Measurements from ENCODE around the gene CFAP69.

Gene CFAP69, protein sequence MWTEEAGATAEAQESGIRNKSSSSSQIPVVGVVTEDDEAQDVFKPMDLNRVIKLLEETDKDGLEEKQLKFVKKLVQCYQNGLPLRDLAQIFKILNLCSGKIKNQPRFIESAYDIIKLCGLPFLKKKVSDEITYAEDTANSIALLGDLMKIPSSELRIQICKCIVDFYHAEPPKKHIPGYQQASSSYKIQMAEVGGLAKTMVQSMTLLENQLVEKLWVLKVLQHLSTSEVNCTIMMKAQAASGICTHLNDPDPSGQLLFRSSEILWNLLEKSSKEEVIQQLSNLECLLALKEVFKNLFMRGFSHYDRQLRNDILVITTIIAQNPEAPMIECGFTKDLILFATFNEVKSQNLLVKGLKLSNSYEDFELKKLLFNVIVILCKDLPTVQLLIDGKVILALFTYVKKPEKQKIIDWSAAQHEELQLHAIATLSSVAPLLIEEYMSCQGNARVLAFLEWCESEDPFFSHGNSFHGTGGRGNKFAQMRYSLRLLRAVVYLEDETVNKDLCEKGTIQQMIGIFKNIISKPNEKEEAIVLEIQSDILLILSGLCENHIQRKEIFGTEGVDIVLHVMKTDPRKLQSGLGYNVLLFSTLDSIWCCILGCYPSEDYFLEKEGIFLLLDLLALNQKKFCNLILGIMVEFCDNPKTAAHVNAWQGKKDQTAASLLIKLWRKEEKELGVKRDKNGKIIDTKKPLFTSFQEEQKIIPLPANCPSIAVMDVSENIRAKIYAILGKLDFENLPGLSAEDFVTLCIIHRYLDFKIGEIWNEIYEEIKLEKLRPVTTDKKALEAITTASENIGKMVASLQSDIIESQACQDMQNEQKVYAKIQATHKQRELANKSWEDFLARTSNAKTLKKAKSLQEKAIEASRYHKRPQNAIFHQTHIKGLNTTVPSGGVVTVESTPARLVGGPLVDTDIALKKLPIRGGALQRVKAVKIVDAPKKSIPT

DNA sequence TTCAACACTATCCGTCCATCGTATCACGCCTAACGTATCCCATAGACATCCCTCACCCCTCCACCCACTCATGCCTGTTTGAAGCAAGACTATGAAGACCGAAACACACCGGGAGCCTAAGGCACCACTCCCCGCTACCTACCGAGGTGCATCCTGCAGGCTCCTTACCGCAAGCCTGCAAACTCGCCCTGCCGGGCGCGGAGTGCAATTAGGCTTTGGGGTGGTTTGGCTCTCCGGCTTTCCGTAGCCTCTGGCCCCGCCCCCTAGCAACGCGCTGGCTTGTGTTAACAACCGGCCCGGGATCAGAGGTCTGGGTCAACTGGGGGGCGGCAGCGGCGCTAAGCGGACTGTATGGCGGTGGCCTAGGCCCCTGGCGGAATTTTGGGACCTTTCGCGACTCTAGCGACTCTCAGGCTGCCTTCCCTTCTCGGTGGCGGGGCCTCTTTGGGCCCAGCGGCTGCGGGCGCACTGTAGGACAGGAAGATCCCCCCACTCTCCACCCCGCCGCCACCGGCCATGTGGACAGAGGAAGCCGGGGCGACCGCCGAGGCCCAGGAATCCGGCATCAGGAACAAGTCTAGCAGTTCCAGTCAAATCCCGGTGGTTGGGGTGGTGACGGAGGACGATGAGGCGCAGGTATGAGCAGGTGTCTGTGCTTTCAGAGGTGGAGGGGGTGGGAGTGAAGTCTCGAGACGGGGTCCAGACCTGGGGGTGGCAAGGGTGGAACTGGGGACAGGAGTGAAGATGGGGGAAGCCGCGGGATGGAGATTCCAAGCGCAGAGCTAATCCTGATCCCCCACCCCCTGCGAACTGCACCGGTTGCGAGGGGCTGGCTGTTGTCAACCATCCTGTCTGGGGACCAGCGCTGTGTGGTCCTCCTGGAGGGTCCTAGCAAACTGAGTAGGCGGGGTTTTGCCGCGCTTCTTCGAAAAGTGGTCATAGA is at the start of gene CFAP69:
CFAP69 (plus strand) TSS at position 266 of the 943 bp plus-strand sequence; CDS start at position 517, 251 bp downstream.
- DNase-seq (ENCODE audit: insufficient read length, low spot score) (peak; percentile 70), FAIRE-seq (no peak)
- peak; percentile 43; the same call in 1 of the 2 replicates for TF ChIP-seq POLR2A (IDR thresholded peaks at IDR 0.05; ENCODE audit: low read depth, low read length)

DNA sequence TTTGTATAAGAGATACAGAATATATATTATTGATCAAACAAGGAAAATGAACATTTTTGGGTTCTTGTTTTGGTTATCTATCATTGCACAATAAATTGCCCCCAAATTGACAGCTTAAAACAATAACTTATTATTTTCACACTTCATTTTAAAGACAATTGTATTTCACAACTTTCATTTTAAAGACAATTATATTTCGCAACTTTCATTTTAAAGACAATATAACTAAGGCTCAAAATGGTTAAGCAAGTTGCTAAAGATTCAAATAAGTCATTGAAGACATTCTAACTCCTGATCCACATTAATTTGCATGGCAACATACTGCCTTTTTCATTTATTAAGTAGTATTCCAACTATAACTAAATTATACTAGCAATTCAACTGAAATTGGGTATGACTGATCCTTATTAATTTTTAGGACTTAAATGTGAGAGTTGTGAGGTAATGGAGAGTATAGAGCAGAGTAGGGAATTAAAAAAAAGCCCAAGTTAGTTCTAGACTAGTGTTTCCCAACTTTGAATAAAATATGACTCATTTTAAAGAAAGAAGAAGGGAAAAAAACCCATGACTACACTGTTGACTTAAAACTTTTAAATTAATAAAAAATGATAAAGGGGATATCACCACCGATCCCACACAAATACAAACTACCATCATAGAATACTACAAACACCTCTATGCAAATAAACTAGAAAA is 43.3 kb upstream of the CFAP69 start:
- no peak for TF ChIP-seq POLR2A (IDR thresholded peaks at IDR 0.05; ENCODE audit: low read depth, low read length)
- no peak for FAIRE-seq
- DNase-seq (ENCODE audit: insufficient read length, low spot score): no peak

DNA sequence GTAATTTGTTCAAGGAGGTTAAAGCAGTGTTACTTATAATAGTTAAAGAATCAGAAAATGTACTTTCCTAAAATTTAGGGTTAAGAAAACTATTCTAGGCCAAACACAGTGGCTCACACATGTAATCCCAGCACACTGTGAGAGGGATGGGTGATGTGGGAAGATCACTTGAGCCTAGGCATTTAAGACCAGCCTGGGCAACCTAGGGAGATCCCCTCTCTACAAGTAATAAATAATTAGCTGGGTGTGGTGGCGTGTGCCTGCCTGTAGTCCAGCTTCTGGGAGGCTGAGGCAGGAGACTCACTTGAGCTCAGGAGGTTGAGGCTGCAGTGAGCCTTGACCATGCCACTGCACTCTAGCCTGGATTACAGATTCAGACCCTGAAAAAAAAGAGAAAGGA is 37.0 kb upstream of the CFAP69 start:
- DNase-seq (ENCODE audit: insufficient read length, low spot score): no peak
- no peak for FAIRE-seq
- no peak for TF ChIP-seq POLR2A (IDR thresholded peaks at IDR 0.05; ENCODE audit: low read depth, low read length)

DNA sequence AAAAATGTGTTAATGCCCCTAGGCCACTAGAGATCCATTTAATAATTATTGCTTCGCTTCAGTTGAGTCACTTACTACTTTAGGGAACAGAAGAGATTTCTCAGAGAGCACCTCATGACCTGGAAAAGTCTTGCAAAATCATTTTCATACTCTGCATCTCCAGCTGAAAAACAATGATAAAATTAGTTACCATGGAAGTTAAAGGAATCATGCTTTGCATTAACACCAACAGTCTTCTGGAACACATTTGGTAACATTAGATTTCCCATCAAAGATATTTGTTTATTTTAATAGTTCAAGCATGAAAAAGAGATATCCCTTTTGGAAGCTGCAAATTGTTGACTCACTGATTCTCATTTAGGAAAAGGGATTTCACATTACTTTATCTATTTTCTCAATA is 35.2 kb upstream of the CFAP69 start:
- no peak for TF ChIP-seq POLR2A (IDR thresholded peaks at IDR 0.05; ENCODE audit: low read depth, low read length)
- DNase-seq (ENCODE audit: insufficient read length, low spot score) (no peak), FAIRE-seq (no peak)

DNA sequence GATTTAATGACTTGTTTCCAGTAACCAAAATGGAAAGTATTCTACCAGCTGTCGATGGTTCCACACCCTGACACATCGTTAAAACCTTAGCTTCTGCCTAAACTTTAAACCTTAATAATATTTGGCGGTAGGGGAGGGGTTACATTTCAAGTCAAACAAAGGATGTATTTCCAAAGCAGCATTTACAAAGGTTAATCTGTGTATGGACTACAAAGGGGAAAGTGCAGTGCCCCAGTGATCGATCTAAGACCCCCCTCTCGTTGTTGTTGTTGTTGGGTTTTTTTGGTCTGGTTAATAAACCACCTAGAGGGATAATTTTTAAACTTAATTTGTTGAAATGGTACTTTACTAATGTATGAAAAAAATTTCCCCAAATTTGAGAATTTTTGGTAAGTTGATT is 34.5 kb upstream of the CFAP69 start:
- no peak for TF ChIP-seq POLR2A (IDR thresholded peaks at IDR 0.05; ENCODE audit: low read depth, low read length)
- FAIRE-seq (no peak), DNase-seq (ENCODE audit: insufficient read length, low spot score) (no peak)

DNA sequence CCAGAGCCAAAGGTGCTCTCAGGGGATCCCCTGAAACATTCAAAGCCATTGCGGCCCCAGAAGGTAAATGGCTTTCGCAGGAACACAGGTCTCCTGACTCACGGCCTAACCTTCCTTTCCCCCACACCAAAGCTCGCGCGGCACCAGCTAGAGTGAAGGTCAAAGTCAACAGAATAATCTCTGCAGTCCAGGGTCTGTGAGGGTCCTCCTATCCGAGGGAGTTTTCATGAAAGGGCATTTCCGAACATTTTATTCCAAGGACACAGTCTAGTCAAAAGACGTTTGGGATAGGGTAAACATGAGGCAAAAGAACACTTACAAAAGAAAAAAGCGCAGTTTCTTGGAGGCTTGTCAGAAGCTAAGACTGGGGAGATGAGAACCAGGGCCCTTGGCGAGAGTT is 34.0 kb upstream of the CFAP69 start:
- DNase-seq (ENCODE audit: insufficient read length, low spot score): no peak
- no peak for FAIRE-seq
- TF ChIP-seq POLR2A (IDR thresholded peaks at IDR 0.05; ENCODE audit: low read depth, low read length): no peak

DNA sequence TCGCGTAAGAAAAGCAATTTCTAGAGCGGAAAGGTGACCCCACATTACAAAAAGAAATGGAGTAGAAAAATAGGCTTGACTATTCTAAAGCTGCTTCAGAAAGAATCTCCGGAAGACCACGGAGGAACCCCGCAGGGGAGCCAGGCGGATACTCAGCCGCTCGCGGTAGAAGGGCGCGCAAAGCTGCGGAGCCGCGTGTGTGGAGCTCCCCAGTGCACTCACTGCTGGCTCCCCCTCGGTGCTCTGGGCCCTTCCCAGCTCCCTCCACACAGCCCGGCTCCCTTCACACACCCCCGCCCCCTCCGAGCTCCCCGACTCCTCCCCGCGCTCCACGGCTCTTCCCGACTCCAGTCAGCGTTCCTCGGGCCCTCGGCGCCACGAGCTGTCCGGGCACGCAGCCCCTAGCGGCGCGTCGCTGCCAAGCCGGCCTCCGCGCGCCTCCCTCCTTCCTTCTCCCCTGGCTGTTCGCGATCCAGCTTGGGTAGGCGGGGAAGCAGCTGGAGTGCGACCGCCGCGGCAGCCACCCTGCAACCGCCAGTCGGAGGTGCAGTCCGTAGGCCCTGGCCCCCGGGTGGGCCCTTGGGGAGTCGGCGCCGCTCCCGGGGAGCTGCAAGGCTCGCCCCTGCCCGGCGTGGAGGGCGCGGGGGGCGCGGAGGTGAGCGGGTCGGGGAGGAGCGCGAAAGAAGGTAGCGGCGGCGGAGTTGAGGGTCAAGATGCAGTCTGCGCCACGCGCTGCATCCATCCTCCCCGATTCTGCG is 33.4 kb upstream of the CFAP69 start, which contains the start of gene STEAP2:
STEAP2 (plus strand) TSS at position 350 of the 758 bp plus-strand sequence. CDS start 13,343 bp downstream, outside the sequence.
- peak; percentile 79 for DNase-seq (ENCODE audit: insufficient read length, low spot score)
- no peak for FAIRE-seq
- TF ChIP-seq POLR2A (IDR thresholded peaks at IDR 0.05; ENCODE audit: low read depth, low read length): peak; percentile 48

DNA sequence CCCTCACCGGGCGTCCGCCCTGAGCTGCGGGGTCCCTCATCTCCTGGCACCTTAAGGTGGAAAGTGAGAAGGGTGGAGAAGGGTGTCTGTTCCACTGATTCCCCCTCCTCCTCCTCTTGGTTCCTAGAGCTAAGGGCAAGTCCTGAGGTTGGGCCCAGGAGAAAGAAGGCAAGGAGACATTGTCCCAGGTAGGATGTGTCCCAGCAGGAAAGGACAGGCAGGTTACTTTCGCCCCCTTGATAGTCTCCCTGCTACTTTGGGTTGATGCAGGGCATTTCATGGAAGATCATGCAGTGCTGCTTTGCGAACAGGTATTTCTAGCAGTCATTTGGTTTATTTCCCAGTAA is 32.9 kb upstream of the CFAP69 start:
- no peak for TF ChIP-seq POLR2A (IDR thresholded peaks at IDR 0.05; ENCODE audit: low read depth, low read length)
- no peak for DNase-seq (ENCODE audit: insufficient read length, low spot score)
- no peak for FAIRE-seq

DNA sequence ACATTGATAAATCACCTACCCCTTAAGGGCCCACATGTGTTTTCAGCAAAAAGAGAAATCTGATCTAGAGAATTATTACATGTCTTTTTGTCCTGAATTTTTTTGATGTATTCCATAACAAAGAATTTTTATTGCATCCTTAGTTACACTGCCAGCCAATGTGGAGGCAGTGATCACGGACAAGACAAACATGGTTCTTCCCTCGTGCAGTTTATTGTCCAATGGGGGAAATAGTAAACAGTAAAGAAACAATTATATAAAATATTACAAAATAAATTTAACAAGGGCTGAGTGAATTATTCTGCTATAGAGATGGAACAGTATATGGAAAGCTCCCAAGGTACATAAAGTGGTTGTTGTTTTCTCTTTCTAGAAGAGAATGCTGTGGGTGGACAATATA is 31.5 kb upstream of the CFAP69 start:
- no peak for DNase-seq (ENCODE audit: insufficient read length, low spot score)
- no peak for TF ChIP-seq POLR2A (IDR thresholded peaks at IDR 0.05; ENCODE audit: low read depth, low read length)
- no peak for FAIRE-seq

DNA sequence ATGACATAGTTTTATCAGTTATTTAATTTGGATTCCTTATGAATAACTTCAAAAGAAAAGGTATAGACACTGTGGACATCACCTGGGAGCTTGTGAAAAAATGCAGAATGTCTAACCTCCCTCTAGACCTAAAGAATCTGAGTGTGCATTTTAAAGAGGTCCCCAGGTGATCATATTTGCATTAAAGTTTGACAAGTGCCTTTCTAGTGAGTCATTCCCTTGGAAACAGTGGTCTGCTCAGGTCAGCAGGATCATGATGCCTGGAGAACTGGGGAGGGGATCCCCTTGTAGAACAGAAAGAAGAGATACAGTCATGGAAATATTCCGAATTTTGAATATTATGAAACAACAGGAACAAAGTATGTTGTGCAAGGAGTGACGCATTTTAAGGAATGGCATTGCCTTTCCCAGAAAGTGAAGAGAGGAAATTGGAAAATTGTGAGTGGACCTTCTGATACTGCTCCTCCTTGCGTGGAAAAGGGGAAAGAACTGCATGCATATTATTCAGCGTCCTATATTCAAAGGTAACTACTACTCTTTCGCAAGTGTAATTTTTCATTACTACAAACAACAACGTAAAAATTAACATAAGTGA is 28.8 kb upstream of the CFAP69 start:
- no peak for TF ChIP-seq POLR2A (IDR thresholded peaks at IDR 0.05; ENCODE audit: low read depth, low read length)
- FAIRE-seq (no peak), DNase-seq (ENCODE audit: insufficient read length, low spot score) (no peak)

DNA sequence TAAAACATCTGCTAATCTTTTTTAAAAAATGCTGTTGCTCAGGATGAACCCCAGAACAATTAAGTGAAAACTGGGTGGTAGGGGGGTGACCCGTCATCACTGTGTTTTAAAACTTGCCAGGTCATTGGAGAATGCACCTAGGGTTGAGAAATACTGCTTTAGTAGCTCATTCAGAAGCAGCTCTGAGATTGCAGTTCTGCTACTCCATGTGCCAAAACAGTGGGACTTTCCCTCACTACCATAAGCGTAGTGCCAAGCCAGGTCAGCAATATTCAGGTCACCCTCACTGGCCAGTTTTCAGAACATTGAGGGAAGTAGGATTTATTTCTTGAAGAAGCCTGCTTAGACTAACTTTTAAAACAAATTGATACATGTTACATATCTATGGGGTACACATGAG is 28.2 kb upstream of the CFAP69 start:
- no peak for FAIRE-seq
- no peak for TF ChIP-seq POLR2A (IDR thresholded peaks at IDR 0.05; ENCODE audit: low read depth, low read length)

DNA sequence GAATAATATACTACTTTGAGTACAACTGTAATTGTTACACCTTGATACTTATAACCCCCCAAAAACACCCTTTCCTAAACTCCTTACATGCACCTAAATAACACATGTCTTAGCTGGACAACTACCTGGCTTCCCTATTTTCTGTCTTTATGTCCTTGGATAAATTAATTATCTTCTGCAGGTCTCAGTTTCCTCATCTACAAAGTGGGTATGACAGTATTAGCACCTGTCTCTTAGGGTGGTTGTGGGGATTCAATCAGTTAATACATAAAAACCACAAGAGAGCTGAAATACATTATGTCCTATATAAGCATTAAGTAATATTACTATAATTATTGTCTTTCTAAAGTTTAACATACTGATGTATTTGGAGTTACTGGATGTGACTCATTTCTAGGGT is 22.6 kb upstream of the CFAP69 start:
- no peak for TF ChIP-seq POLR2A (IDR thresholded peaks at IDR 0.05; ENCODE audit: low read depth, low read length)
- no peak for FAIRE-seq
- no peak for DNase-seq (ENCODE audit: insufficient read length, low spot score)

More for the DNA sequence above, 28.2 kb upstream of the CFAP69 start:
- no peak for DNase-seq (ENCODE audit: insufficient read length, low spot score)

Measured in H54 (cell line).